T-helper 17 cell (primary cell): Measurements from ENCODE around the gene LPP. TPM values are rescaled to one million over a fixed set of nuclear protein-coding genes. Genes with fewer than 3 reads are reported as not detected.

ENCODE experiments used
- ATAC-seq: fragments of 150-1000 bp; cut with Tn5 transposase; 2 replicates; pipeline ENCODE4 v1.10.0; 2021; ENCODE audit warnings: mild to moderate bottlenecking, moderate library complexity
- DNase-seq, 3 donors: peaks; one replicate each; pipeline versions ENCODE4 v3.0.0 to v3.0.0-alpha.2; 2020 to 2021
- H3K9me3 ChIP-seq: one replicate; pipeline ENCODE4 v1.7.0; 2013; ENCODE audit warnings: low read length, mild to moderate bottlenecking; ENCODE audit not compliant: control insufficient read depth, poor library complexity, severe bottlenecking
- H3K27ac Mint-ChIP-seq: one replicate; pipeline ENCODE4 v1.8.0; 2022; ENCODE audit warnings: mild to moderate bottlenecking, moderate library complexity, mixed read lengths
- H3K27me3 Mint-ChIP-seq: one replicate; pipeline ENCODE4 v1.8.0; 2022; ENCODE audit warnings: mixed read lengths
- H3K36me3 Mint-ChIP-seq: one replicate; pipeline ENCODE4 v1.8.0; 2022; ENCODE audit warnings: low read depth, mixed read lengths
- H3K4me1 Mint-ChIP-seq: one replicate; pipeline ENCODE4 v1.8.0; 2022; ENCODE audit warnings: mild to moderate bottlenecking, mixed read lengths
- H3K4me3 Mint-ChIP-seq: one replicate; pipeline ENCODE4 v1.8.0; 2022; ENCODE audit warnings: mild to moderate bottlenecking, moderate library complexity, mixed read lengths
- total RNA-seq, 4 donors: library from RNA in 2 of 4; stranded (reverse) in 2 of 4; gene quantifications; one replicate each; pipeline ENCODE4 v1.2.3 and lab custom pipeline; 2022 to 2026

The LPP gene
- total RNA-seq, 2 donors from 2014 or later = 81.0 to 94.2 TPM

DNA sequence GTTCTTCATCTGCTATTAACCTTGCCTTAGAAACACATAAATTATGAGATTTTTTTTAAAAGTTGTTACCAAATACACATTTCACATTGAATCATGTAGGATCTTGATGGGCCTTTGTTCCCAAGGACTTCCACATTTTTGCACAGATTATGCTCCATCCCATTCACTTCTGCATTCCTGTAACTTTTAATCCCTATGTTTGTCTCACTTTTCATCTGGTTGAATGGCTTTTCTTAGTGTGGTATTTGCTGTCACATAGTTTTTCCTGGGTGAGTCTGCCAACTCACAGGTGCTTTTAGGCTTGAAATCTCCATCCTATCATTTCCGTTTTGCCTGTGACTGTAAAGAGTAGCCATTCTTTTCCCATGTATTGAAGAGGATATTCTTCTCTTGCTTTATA, 720.6 kb downstream of the LPP start:
- Mint-ChIP-seq H3K4me1 (no peaks in the 10 kb centered on the region), H3K36me3 (peaks cover 11% of the 10 kb centered on the region), H3K27me3 (no peaks in the 10 kb centered on the region), H3K4me3 (no peak overlapping the region), H3K27ac (no peak overlapping the region)
- no peak for ATAC-seq
- H3K9me3 ChIP-seq = no peaks in the 10 kb centered on the region
- DNase-seq = no peak

GRCh38 chr3:188875413-188875812, 721.5 kb downstream of the LPP start:
- peaks cover 9% of the 10 kb centered on the region for H3K36me3 Mint-ChIP-seq
- ATAC-seq (no peak), DNase-seq (no peak)
- H3K4me1 Mint-ChIP-seq = no peaks in the 10 kb centered on the region
- H3K27me3 Mint-ChIP-seq = no peaks in the 10 kb centered on the region
- no peaks in the 10 kb centered on the region for H3K9me3 ChIP-seq
- H3K27ac Mint-ChIP-seq = no peak overlapping the region
- H3K4me3 Mint-ChIP-seq = no peak overlapping the region

DNA sequence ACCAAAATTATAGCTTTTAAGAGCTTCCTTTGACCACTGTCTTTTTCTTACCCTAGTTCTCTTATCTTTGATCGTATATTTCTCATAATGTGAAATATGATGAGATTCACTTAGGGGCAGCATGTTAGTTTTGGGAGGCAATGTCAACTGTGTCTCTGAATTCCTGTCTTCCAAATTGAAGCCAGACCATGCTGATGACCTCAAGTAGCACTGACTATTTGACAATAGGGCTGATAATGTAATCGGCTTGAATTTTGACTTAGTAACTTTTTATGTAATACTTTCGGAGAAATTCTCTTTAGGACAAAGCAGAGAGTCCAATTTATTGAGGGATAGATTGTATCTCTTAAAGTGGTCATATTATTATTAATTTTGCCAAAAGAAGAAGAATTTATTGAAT, 722.4 kb downstream of the LPP start:
- Mint-ChIP-seq H3K36me3 (peaks cover 12% of the 10 kb centered on the region), H3K4me1 (no peaks in the 10 kb centered on the region)

DNA sequence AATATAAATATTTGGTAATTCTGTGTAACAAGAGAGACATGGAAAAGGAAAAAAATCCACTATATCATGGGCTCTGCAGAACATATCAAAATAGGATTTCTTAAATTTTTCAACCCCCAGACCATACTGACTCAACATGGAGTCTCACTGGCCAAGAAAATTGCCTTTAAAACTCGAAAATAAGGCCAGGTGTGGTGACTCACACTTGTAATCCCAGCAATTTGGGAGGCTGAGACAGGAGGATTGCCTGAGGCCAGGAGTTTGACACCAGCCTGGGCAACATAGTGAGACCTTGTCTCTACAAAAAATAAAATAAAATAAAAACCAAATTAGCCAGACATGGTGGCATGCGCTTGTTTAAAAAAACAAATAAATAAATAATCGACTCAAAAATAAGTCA, 723.4 kb downstream of the LPP start:
- Mint-ChIP-seq H3K36me3 (peaks cover 10% of the 10 kb centered on the region), H3K4me3 (no peak overlapping the region), H3K27ac (no peak overlapping the region), H3K4me1 (no peaks in the 10 kb centered on the region), H3K27me3 (no peaks in the 10 kb centered on the region)
- no peak for ATAC-seq
- no peaks in the 10 kb centered on the region for H3K9me3 ChIP-seq
- DNase-seq = no peak

More for the DNA sequence above, 722.4 kb downstream of the LPP start:
- no peak for ATAC-seq
- H3K9me3 ChIP-seq = no peaks in the 10 kb centered on the region
- Mint-ChIP-seq H3K27ac (no peak overlapping the region), H3K4me3 (no peak overlapping the region), H3K27me3 (no peaks in the 10 kb centered on the region)
- DNase-seq = no peak

GRCh38 chr3:188878076-188878475, 724.1 kb downstream of the LPP start:
- Mint-ChIP-seq H3K27ac (no peak overlapping the region), H3K4me3 (no peak overlapping the region), H3K36me3 (peaks cover 11% of the 10 kb centered on the region), H3K4me1 (no peaks in the 10 kb centered on the region), H3K27me3 (no peaks in the 10 kb centered on the region)
- ATAC-seq (no peak), DNase-seq (no peak)
- no peaks in the 10 kb centered on the region for H3K9me3 ChIP-seq

DNA sequence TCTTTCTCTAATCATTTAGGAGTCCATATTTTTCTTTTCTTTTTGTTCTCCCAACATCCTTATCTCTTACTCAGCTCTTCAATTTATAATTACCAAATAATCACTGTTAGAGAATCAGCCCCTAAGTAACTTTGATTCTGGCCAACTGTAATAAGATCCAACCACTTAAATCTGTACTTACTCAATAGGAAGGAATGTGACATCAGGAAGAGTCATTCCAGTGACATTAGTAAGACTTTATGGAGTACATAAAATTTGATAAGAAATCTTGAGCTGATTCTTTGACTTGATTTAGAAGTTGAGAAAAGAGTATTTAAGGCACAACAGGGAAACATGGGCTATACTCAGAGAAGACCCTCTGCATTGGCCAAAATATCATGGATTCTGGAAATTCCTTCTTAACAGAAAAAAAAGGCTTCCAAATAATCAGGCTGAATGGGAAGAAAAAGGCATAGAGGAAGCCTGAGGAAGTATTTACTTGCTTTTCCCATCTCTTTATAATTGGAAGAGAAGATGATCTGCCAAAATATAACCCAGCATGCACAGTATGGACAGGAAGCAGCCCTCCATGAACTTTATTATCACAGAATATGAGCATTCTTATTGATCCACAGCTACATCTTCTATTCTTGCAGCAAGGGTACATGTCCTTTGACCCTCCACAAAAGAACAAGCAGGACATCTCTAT, 728.1 kb downstream of the LPP start:
- Mint-ChIP-seq H3K27ac (no peak overlapping the region), H3K36me3 (peaks cover 9% of the 10 kb centered on the region), H3K27me3 (no peaks in the 10 kb centered on the region), H3K4me3 (no peak overlapping the region), H3K4me1 (no peaks in the 10 kb centered on the region)
- no peak for DNase-seq
- H3K9me3 ChIP-seq = no peaks in the 10 kb centered on the region
- no peak for ATAC-seq

GRCh38 chr3:188884299-188885043, 730.5 kb downstream of the LPP start:
- no peaks in the 10 kb centered on the region for H3K27me3 Mint-ChIP-seq
- H3K4me3 Mint-ChIP-seq = no peak overlapping the region
- H3K27ac Mint-ChIP-seq = no peak overlapping the region
- DNase-seq (no peak), ATAC-seq (no peak)
- H3K4me1 Mint-ChIP-seq = no peaks in the 10 kb centered on the region
- H3K9me3 ChIP-seq = no peaks in the 10 kb centered on the region
- H3K36me3 Mint-ChIP-seq = peaks cover 10% of the 10 kb centered on the region

GRCh38 chr3:188888321-188889053, 734.5 kb downstream of the LPP start:
- peaks cover 3% of the 10 kb centered on the region for H3K36me3 Mint-ChIP-seq
- no peaks in the 10 kb centered on the region for H3K9me3 ChIP-seq
- no peak overlapping the region for H3K27ac Mint-ChIP-seq
- no peaks in the 10 kb centered on the region for H3K4me1 Mint-ChIP-seq
- no peak overlapping the region for H3K4me3 Mint-ChIP-seq
- no peak for DNase-seq
- no peaks in the 10 kb centered on the region for H3K27me3 Mint-ChIP-seq
- ATAC-seq = no peak

DNA sequence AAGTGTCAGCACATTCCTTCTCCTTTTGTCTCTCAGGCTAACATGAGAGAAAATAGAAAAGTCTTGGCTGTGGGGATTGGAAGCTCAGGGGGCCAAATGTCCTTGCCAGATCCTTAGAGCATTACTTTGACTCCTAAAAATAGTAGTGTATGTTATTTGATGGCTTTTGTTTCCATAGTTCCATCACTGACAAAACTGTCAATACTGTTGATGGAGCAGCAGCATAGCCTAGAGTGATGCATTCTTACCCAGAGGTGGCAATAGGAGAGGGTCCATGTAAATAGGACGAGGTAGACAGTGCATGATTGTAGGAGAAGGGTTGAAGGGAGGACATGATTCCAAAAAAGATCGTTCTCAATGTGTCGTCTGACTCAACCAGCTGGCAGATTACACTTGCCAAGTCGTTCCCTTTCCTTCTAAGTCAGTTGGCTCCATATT, 735.1 kb downstream of the LPP start:
- DNase-seq (no peak), ATAC-seq (no peak)
- no peak overlapping the region for H3K27ac Mint-ChIP-seq
- no peak overlapping the region for H3K4me3 Mint-ChIP-seq
- peaks cover 3% of the 10 kb centered on the region for H3K36me3 Mint-ChIP-seq
- H3K27me3 Mint-ChIP-seq = no peaks in the 10 kb centered on the region
- no peaks in the 10 kb centered on the region for H3K4me1 Mint-ChIP-seq
- H3K9me3 ChIP-seq = no peaks in the 10 kb centered on the region

DNA sequence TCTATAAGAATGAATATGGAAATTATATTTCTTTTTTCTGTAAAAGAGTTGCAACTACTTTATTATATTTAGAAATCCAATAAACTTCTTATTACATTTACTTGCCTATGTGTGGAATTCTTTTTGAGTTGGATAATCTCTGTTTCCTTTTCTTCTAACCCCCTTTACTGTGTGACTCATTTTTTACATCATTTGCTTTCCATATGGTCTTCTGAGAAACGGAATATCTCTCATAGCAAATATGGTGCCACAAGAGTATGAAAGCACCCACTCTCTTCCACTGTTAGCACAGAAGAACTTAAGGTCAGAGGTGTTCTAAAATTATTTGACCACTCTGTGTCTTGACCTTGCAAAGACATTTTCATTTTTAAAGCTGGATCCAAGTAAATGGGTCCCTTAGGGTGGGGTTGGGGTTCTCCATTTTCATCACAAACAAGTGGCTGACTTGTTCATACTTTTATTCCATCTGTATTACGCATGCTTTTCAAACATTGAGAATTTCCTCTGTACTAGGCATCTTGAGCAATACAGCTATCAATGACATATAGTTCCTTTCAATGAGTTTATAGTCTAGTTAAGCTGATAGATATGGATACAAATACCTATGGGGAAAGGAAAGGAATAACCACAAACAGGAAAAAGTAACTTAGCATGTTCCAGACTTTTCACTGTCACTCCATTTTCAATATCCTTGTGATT, 736.8 kb downstream of the LPP start:
- no peaks in the 10 kb centered on the region for H3K4me1 Mint-ChIP-seq
- H3K27me3 Mint-ChIP-seq = no peaks in the 10 kb centered on the region
- H3K36me3 Mint-ChIP-seq = peaks cover 3% of the 10 kb centered on the region
- H3K9me3 ChIP-seq = no peaks in the 10 kb centered on the region
- DNase-seq = no peak
- no peak overlapping the region for H3K4me3 Mint-ChIP-seq
- H3K27ac Mint-ChIP-seq = no peak overlapping the region
- no peak for ATAC-seq

DNA sequence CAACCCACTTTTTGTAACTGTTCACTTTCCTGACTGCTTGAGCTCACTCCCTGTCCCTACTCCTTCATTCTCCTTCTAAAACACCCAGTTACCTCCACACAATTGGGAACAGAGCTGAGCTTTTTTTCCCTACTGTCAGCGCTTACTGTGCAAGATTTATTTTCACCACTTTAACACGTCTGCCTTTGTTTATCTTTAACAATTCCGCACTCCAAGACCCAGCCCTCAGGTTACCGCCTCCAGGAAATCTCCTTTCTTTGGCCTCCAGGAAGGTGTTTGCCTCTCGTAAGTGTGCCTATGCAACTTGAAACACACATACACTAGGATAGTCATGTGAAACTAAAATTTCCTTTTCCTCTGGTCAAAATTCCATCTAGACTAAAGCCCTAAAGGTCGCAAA, 745.9 kb downstream of the LPP start:
- Mint-ChIP-seq H3K4me3 (no peak overlapping the region), H3K27me3 (no peaks in the 10 kb centered on the region), H3K4me1 (peaks cover 2% of the 10 kb centered on the region), H3K27ac (no peak overlapping the region), H3K36me3 (no peaks in the 10 kb centered on the region)
- ATAC-seq (no peak), DNase-seq (no peak)
- H3K9me3 ChIP-seq = no peaks in the 10 kb centered on the region

- H3K4me3 Mint-ChIP-seq = no peak overlapping the region
- H3K9me3 ChIP-seq = no peaks in the 10 kb centered on the region
- no peak overlapping the region for H3K27ac Mint-ChIP-seq
- DNase-seq (no peak), ATAC-seq (no peak)
- no peaks in the 10 kb centered on the region for H3K27me3 Mint-ChIP-seq
- peaks cover 2% of the 10 kb centered on the region for H3K4me1 Mint-ChIP-seq
- H3K36me3 Mint-ChIP-seq = peaks cover 1% of the 10 kb centered on the region
Measured at GRCh38 chr3:188900421-188900951, 746.5 kb downstream of the LPP start.

DNA sequence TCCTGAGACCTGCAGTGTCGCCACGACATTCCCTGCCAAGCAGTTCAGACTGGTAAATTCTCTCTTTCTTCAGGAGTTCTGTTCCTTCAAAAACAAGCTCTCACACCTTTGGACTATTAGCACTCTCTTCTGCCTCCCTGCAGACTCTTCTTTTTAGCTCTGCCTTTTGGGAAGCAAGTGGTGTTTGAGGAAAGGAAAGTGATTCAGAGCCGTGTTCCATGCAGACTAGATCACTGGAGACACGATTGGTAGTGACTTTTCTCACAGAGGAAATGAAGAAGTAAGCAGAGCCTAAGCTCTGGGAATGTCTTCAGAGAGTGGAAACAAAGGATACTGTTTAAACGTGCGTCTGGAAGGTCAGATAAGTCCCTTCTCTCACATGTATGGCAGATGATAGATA, 747.2 kb downstream of the LPP start:
- no peaks in the 10 kb centered on the region for H3K9me3 ChIP-seq
- ATAC-seq (no peak), DNase-seq (no peak)
- Mint-ChIP-seq H3K27ac (no peak overlapping the region), H3K36me3 (peaks cover 3% of the 10 kb centered on the region), H3K27me3 (no peaks in the 10 kb centered on the region), H3K4me1 (peaks cover 2% of the 10 kb centered on the region), H3K4me3 (no peak overlapping the region)
